GM12864 (cell line): Measurements from ENCODE around the gene SNX15.
"Not testable (repeated sequence)": the region's sequence is repeated elsewhere in the genome, so short reads cannot be mapped to it uniquely, and the experiment has no call there.

Experiments used
- DNase-seq: peaks from one replicate; pipeline ENCODE4 v3.0.0-alpha.2; 2011; ENCODE audit warnings: low read depth
- H3K4me3 ChIP-seq: 2 replicates; pipeline ENCODE4 v1.5.1; 2011; ENCODE audit warnings: mild to moderate bottlenecking, low read depth, low read length, control low read depth
- CTCF ChIP-seq: IDR thresholded peaks from 2 replicates; pipeline ENCODE4 v1.5.1; 2011; ENCODE audit warnings: low read depth, mild to moderate bottlenecking, moderate library complexity, low read length, control low read depth, inconsistent platforms; ENCODE audit errors: missing control alignments

SNX15 gene

GRCh38 chr11:65017937-65018336 is 9.3 kb upstream of the SNX15 start:
- DNase-seq, result no peak
- no peak for TF ChIP-seq CTCF
- H3K4me3 ChIP-seq, result no peak overlapping the region

- DNase-seq, result no peak
- H3K4me3 ChIP-seq, result no peak overlapping the region
- TF ChIP-seq CTCF, result no peak
Observed at GRCh38 chr11:65019824-65020223, 7.4 kb upstream of the SNX15 start.

GRCh38 chr11:65021003-65021402 is 6.2 kb upstream of the SNX15 start:
- no peak overlapping the region for H3K4me3 ChIP-seq
- TF ChIP-seq CTCF, result no peak
- DNase-seq, result no peak

GRCh38 chr11:65021509-65021908 is 5.7 kb upstream of the SNX15 start:
- no peak overlapping the region for H3K4me3 ChIP-seq
- no peak for TF ChIP-seq CTCF
- no peak for DNase-seq

GRCh38 chr11:65023502-65023901 is 3.7 kb upstream of the SNX15 start:
- DNase-seq, H3K4me3 ChIP-seq: not testable (repeated sequence)

GRCh38 chr11:65026810-65027209 is 429 bp upstream of the SNX15 start:
- peak overlapping the region; percentile 54 for H3K4me3 ChIP-seq
- no peak for TF ChIP-seq CTCF
- no peak for DNase-seq

GRCh38 chr11:65032216-65032615 is 5.0 kb downstream of the SNX15 start:
- TF ChIP-seq CTCF, result no peak
- no peak for DNase-seq
- H3K4me3 ChIP-seq, result no peak overlapping the region

GRCh38 chr11:65034423-65034822 is 7.2 kb downstream of the SNX15 start:
- H3K4me3 ChIP-seq, result no peak overlapping the region
- DNase-seq, result no peak
- TF ChIP-seq CTCF, result no peak
